ENCODE results near the gene NUDT6. TPM values are rescaled to one million over a fixed set of nuclear protein-coding genes. Genes with fewer than 3 reads are reported as not detected.

The NUDT6 gene
- total RNA-seq, 1 donor from 2014 or later = 16.9 TPM

GRCh38 chr4:122914938-122915337, 7.5 kb downstream of the NUDT6 start:
- DNase-seq (ENCODE audit: low spot score) (no peak), ATAC-seq (no peak)

GRCh38 chr4:122914292-122914904, 8.0 kb downstream of the NUDT6 start:
- ATAC-seq = peak; percentile 92

GRCh38 chr4:122912810-122913575, 9.4 kb downstream of the NUDT6 start:
- ATAC-seq (no peak), DNase-seq (ENCODE audit: low spot score) (no peak)

More at GRCh38 chr4:122914292-122914904, 8.0 kb downstream of the NUDT6 start:
- DNase-seq (ENCODE audit: low spot score) = no peak

- ATAC-seq = peak; percentile 54
- DNase-seq (ENCODE audit: low spot score) = no peak
These were observed 10.8 kb downstream of the NUDT6 start for GRCh38 chr4:122911588-122911987.

GRCh38 chr4:122909683-122910082, 12.7 kb downstream of the NUDT6 start:
- DNase-seq (ENCODE audit: low spot score) = no peak
- ATAC-seq = peak; percentile 21

- ATAC-seq (no peak), DNase-seq (ENCODE audit: low spot score) (no peak)
These were observed 14.2 kb downstream of the NUDT6 start for GRCh38 chr4:122908223-122908622.

- DNase-seq (ENCODE audit: low spot score) = no peak
- no peak for ATAC-seq
These were observed 15.5 kb downstream of the NUDT6 start for GRCh38 chr4:122906859-122907305.

- ATAC-seq (no peak), DNase-seq (ENCODE audit: low spot score) (no peak)
These were observed 18.6 kb downstream of the NUDT6 start for GRCh38 chr4:122903766-122904288.

- ATAC-seq = no peak
These were observed 21.0 kb downstream of the NUDT6 start for GRCh38 chr4:122901247-122902010.

GRCh38 chr4:122900314-122900713, 22.1 kb downstream of the NUDT6 start:
- DNase-seq (ENCODE audit: low spot score) (no peak), ATAC-seq (no peak)

More at GRCh38 chr4:122901247-122902010, 21.0 kb downstream of the NUDT6 start:
- no peak for DNase-seq (ENCODE audit: low spot score)

GRCh38 chr4:122899682-122900081, 22.7 kb downstream of the NUDT6 start:
- DNase-seq (ENCODE audit: low spot score) (no peak), ATAC-seq (no peak)

- no peak for DNase-seq (ENCODE audit: low spot score)
- no peak for ATAC-seq
These were observed 23.8 kb downstream of the NUDT6 start for GRCh38 chr4:122898370-122899150.

- DNase-seq (ENCODE audit: low spot score) (no peak), ATAC-seq (peak; percentile 47)
These were observed 26.1 kb downstream of the NUDT6 start for GRCh38 chr4:122896270-122896669.

- peak; percentile 92 for ATAC-seq
These were observed 26.9 kb downstream of the NUDT6 start for GRCh38 chr4:122895336-122895995.

GRCh38 chr4:122894827-122895226, 27.6 kb downstream of the NUDT6 start:
- DNase-seq (ENCODE audit: low spot score) = no peak
- peak; percentile 35 for ATAC-seq

More at GRCh38 chr4:122895336-122895995, 26.9 kb downstream of the NUDT6 start:
- DNase-seq (ENCODE audit: low spot score) = no peak

GRCh38 chr4:122890147-122890795, 32.1 kb downstream of the NUDT6 start:
- DNase-seq (ENCODE audit: low spot score) (no peak), ATAC-seq (no peak)

- ATAC-seq (no peak), DNase-seq (ENCODE audit: low spot score) (no peak)
These were observed 32.7 kb downstream of the NUDT6 start for GRCh38 chr4:122889726-122890125.

GRCh38 chr4:122884499-122884898, 37.9 kb downstream of the NUDT6 start:
- ATAC-seq (peak; percentile 89), DNase-seq (ENCODE audit: low spot score) (no peak)
